ENCODE data around the gene ST3GAL2.

ST3GAL2 gene

GRCh38 chr16:70438969-70439862 lies at the start of gene ST3GAL2:
Gene ST3GAL2, minus strand, starts transcription at chr16:70439100. Its CDS starts 40,570 bp downstream, at chr16:70398530.
- DNase-seq (ENCODE audit: low spot score): peak; percentile 96

- no peak for DNase-seq (ENCODE audit: low spot score)
These were observed 46.0 kb upstream of the ST3GAL2 start for GRCh38 chr16:70484867-70485266.

GRCh38 chr16:70483426-70483825 lies 44.5 kb upstream of the ST3GAL2 start:
- DNase-seq (ENCODE audit: low spot score): no peak

- no peak for DNase-seq (ENCODE audit: low spot score)
These were observed 43.7 kb upstream of the ST3GAL2 start for GRCh38 chr16:70482624-70483023.

- no peak for DNase-seq (ENCODE audit: low spot score)
These were observed 43.1 kb upstream of the ST3GAL2 start for GRCh38 chr16:70481929-70482536.

- no peak for DNase-seq (ENCODE audit: low spot score)
These were observed 41.5 kb upstream of the ST3GAL2 start for GRCh38 chr16:70480127-70481105.

GRCh38 chr16:70478912-70479341 lies 40.0 kb upstream of the ST3GAL2 start:
- no peak for DNase-seq (ENCODE audit: low spot score)

GRCh38 chr16:70478169-70478568 lies 39.3 kb upstream of the ST3GAL2 start:
- DNase-seq (ENCODE audit: low spot score): no peak

GRCh38 chr16:70476272-70477020 lies 37.5 kb upstream of the ST3GAL2 start:
- no peak for DNase-seq (ENCODE audit: low spot score)

- DNase-seq (ENCODE audit: low spot score): no peak
These were observed 36.4 kb upstream of the ST3GAL2 start for GRCh38 chr16:70475054-70475871.

GRCh38 chr16:70474320-70475053 lies 35.6 kb upstream of the ST3GAL2 start:
- no peak for DNase-seq (ENCODE audit: low spot score)

- DNase-seq (ENCODE audit: low spot score): no peak
These were observed 34.8 kb upstream of the ST3GAL2 start for GRCh38 chr16:70473446-70474319.

GRCh38 chr16:70472786-70473433 lies 34.0 kb upstream of the ST3GAL2 start:
- DNase-seq (ENCODE audit: low spot score): peak; percentile 10

- no peak for DNase-seq (ENCODE audit: low spot score)
These were observed 32.0 kb upstream of the ST3GAL2 start for GRCh38 chr16:70470927-70471341.

GRCh38 chr16:70470141-70470926 lies 31.4 kb upstream of the ST3GAL2 start:
- DNase-seq (ENCODE audit: low spot score): no peak

GRCh38 chr16:70468776-70469525 lies 30.1 kb upstream of the ST3GAL2 start:
- no peak for DNase-seq (ENCODE audit: low spot score)

- DNase-seq (ENCODE audit: low spot score): no peak
These were observed 28.7 kb upstream of the ST3GAL2 start for GRCh38 chr16:70467608-70468007.

Measured in globus pallidus (tissue), 1 donor.